ENCODE results near the gene CEP126. TPM values are rescaled to one million over a fixed set of nuclear protein-coding genes. Genes with fewer than 3 reads are reported as not detected.
"Not testable (repeated sequence)": the region's sequence is repeated elsewhere in the genome, so short reads cannot be mapped to it uniquely, and the experiment has no call there.

The CEP126 gene
- total RNA-seq, 2 donors from 2014 or later = 2.6 to 4.0 TPM

GRCh38 chr11:101945448-101945847 is 30.6 kb downstream of the CEP126 start:
- no peak for TF ChIP-seq CTCF (IDR thresholded peaks at IDR 0.05)
- no peak for TF ChIP-seq POLR2A (IDR thresholded peaks at IDR 0.05)
- no peaks in the 10 kb centered on the region for H3K36me3 ChIP-seq (replicated peaks in 1 of 2; ENCODE audit: insufficient read depth in 1 of 2, low read depth in 2 of 2)
- DNase-seq = no peak
- ATAC-seq = no peak
- intact Hi-C loops (cut with DNase I) = no loop called here
- H3K27me3 ChIP-seq = no peaks in the 10 kb centered on the region
- no peaks in the 10 kb centered on the region for H3K4me1 ChIP-seq
- no peaks in the 10 kb centered on the region for H3K9me3 ChIP-seq
- H3K4me3 ChIP-seq = no peak overlapping the region
- no peak overlapping the region for H3K27ac ChIP-seq
- WGBS, 2 donors = 70 to 77% methylated on average over 4 of the region's 4 CpGs

- ATAC-seq = no peak
- Histone ChIP-seq H3K36me3 (replicated peaks in 1 of 2; ENCODE audit: insufficient read depth in 1 of 2, low read depth in 2 of 2) (no peaks in the 10 kb centered on the region), H3K27ac (no peak overlapping the region), H3K9me3 (no peaks in the 10 kb centered on the region), H3K27me3 (no peaks in the 10 kb centered on the region), H3K4me3 (no peak overlapping the region), H3K4me1 (no peaks in the 10 kb centered on the region)
- no peak for DNase-seq
- intact Hi-C loops (cut with DNase I) = no loop called here
- WGBS, 2 donors = 11 to 32% methylated on average over 1 of the region's 1 CpG
- TF ChIP-seq CTCF (IDR thresholded peaks at IDR 0.05) = no peak
- no peak for TF ChIP-seq POLR2A (IDR thresholded peaks at IDR 0.05)
Observed at GRCh38 chr11:101949680-101950220, 34.9 kb downstream of the CEP126 start.

- H3K36me3 ChIP-seq (replicated peaks in 1 of 2; ENCODE audit: insufficient read depth in 1 of 2, low read depth in 2 of 2) = no peaks in the 10 kb centered on the region
- no peak overlapping the region for H3K4me3 ChIP-seq
- TF ChIP-seq CTCF (IDR thresholded peaks at IDR 0.05) = no peak
- H3K4me1 ChIP-seq = no peaks in the 10 kb centered on the region
- intact Hi-C loops (cut with DNase I) = no loop called here
- H3K27ac ChIP-seq = no peak overlapping the region
- no peaks in the 10 kb centered on the region for H3K27me3 ChIP-seq
- WGBS, 2 donors = 64 to 70% methylated on average over 3 of the region's 3 CpGs
- no peaks in the 10 kb centered on the region for H3K9me3 ChIP-seq
- ATAC-seq (no peak), DNase-seq (no peak)
Observed at GRCh38 chr11:101955278-101955677, 40.5 kb downstream of the CEP126 start.

GRCh38 chr11:101955701-101956100 is 40.9 kb downstream of the CEP126 start:
- H3K36me3 ChIP-seq (replicated peaks in 1 of 2; ENCODE audit: insufficient read depth in 1 of 2, low read depth in 2 of 2) = no peaks in the 10 kb centered on the region
- 74 to 78% methylated on average over 5 of the region's 5 CpGs for WGBS, 2 donors
- no peak overlapping the region for H3K4me3 ChIP-seq
- ATAC-seq = no peak
- no peaks in the 10 kb centered on the region for H3K27me3 ChIP-seq
- no peak for TF ChIP-seq CTCF (IDR thresholded peaks at IDR 0.05)
- no peak for TF ChIP-seq POLR2A (IDR thresholded peaks at IDR 0.05)
- DNase-seq = no peak
- H3K4me1 ChIP-seq = no peaks in the 10 kb centered on the region
- intact Hi-C loops (cut with DNase I) = no loop called here
- no peak overlapping the region for H3K27ac ChIP-seq
- H3K9me3 ChIP-seq = no peaks in the 10 kb centered on the region

GRCh38 chr11:101960231-101960630 is 45.4 kb downstream of the CEP126 start:
- DNase-seq (no peak), ATAC-seq (no peak)
- Histone ChIP-seq H3K27me3 (no peaks in the 10 kb centered on the region), H3K27ac (no peak overlapping the region), H3K4me3 (no peak overlapping the region), H3K36me3 (replicated peaks in 1 of 2; ENCODE audit: insufficient read depth in 1 of 2, low read depth in 2 of 2) (no peaks in the 10 kb centered on the region), H3K4me1 (no peaks in the 10 kb centered on the region), H3K9me3 (no peaks in the 10 kb centered on the region)
- TF ChIP-seq CTCF (IDR thresholded peaks at IDR 0.05) (no peak), POLR2A (IDR thresholded peaks at IDR 0.05) (no peak)
- WGBS, 2 donors = 73 to 94% methylated on average over 1 of the region's 1 CpG
- intact Hi-C loops (cut with DNase I) = no loop called here

- H3K27me3 ChIP-seq; ATAC-seq; H3K27ac ChIP-seq; H3K4me1 ChIP-seq; H3K9me3 ChIP-seq; H3K4me3 ChIP-seq; intact Hi-C loops (cut with DNase I); H3K36me3 ChIP-seq (replicated peaks in 1 of 2; ENCODE audit: insufficient read depth in 1 of 2, low read depth in 2 of 2); DNase-seq: not testable (repeated sequence)
- 86 to 87% methylated on average over 10 of the region's 10 CpGs for WGBS, 2 donors
Observed at GRCh38 chr11:101964200-101964599, 49.4 kb downstream of the CEP126 start.
